Karpas-422 (cell line): ENCODE measurements around the gene SCN3B. TPM values are rescaled to one million over a fixed set of nuclear protein-coding genes. Genes with fewer than 3 reads are reported as not detected.

Experiments
- DNase-seq: peaks from one replicate; pipeline ENCODE4 v3.0.0-alpha.2; 2015
- H2AFZ ChIP-seq: fragments of 200-600 bp; sonication (generic); 2 replicates; pipeline ENCODE4 v1.6.1; 2014; ENCODE audit warnings: antibody characterized with exemption, low read length, mixed read lengths
- H3K27ac ChIP-seq: fragments of 200-600 bp; sonication (generic); 2 replicates; pipeline ENCODE4 v1.5.1; 2014; ENCODE audit warnings: mild to moderate bottlenecking, low read length, moderate library complexity
- H3K27me3 ChIP-seq: fragments of 200-600 bp; sonication (generic); 2 replicates; pipeline ENCODE4 v1.6.1; 2014; ENCODE audit warnings: low read length, mixed read lengths
- H3K36me3 ChIP-seq: fragments of 200-600 bp; sonication (generic); 2 replicates; pipeline ENCODE4 v1.6.1; 2014; ENCODE audit warnings: low read length, mixed read lengths; ENCODE audit not compliant: insufficient read depth
- H3K4me1 ChIP-seq: fragments of 200-600 bp; sonication (generic); 2 replicates; pipeline ENCODE4 v1.6.1; 2014; ENCODE audit warnings: mild to moderate bottlenecking, low read length, mixed read lengths
- H3K4me2 ChIP-seq: fragments of 200-600 bp; sonication (generic); 2 replicates; pipeline ENCODE4 v1.6.1; 2014; ENCODE audit warnings: low read length, low read depth, mild to moderate bottlenecking; ENCODE audit not compliant: poor library complexity, severe bottlenecking
- H3K4me3 ChIP-seq: fragments of 200-600 bp; sonication (generic); 2 replicates; pipeline ENCODE4 v1.5.1; 2014; ENCODE audit warnings: mild to moderate bottlenecking, antibody characterized with exemption, low read length, mixed read lengths
- H3K79me2 ChIP-seq: fragments of 200-600 bp; sonication (generic); 2 replicates; pipeline ENCODE4 v1.6.1; 2014; ENCODE audit warnings: mild to moderate bottlenecking, low read length, mixed read lengths
- H3K9ac ChIP-seq: fragments of 200-600 bp; sonication (generic); 2 replicates; pipeline ENCODE4 v1.6.0; 2014; ENCODE audit warnings: low read length
- H3K9me2 ChIP-seq: fragments of 200-600 bp; sonication (generic), shearing (Covaris generic); replicated peaks from 2 replicates; pipeline ENCODE4 v1.6.0; 2014; ENCODE audit warnings: mild to moderate bottlenecking, low read length, moderate library complexity; ENCODE audit not compliant: insufficient read depth
- H3K9me3 ChIP-seq: fragments of 300-700, 200-600 bp; sonication (generic); 2 replicates; pipeline ENCODE4 v1.6.1; 2014; ENCODE audit warnings: low read length, mixed read lengths
- H4K20me1 ChIP-seq: fragments of 200-600 bp; sonication (generic); 2 replicates; pipeline ENCODE4 v1.6.1; 2014; ENCODE audit warnings: mild to moderate bottlenecking, antibody characterized with exemption, low read length, low read depth; ENCODE audit not compliant: insufficient read depth
- total RNA-seq: library from RNA; depleted of rRNA; stranded (reverse); fragments of >200 nt; shearing (Covaris generic); gene quantifications from 2 replicates; pipeline ENCODE4 v1.2.3, GENCODE V29; 2014; ENCODE audit warnings: low replicate concordance

The SCN3B gene
- total RNA-seq, 1 experiment from 2014 or later = not detected

DNA sequence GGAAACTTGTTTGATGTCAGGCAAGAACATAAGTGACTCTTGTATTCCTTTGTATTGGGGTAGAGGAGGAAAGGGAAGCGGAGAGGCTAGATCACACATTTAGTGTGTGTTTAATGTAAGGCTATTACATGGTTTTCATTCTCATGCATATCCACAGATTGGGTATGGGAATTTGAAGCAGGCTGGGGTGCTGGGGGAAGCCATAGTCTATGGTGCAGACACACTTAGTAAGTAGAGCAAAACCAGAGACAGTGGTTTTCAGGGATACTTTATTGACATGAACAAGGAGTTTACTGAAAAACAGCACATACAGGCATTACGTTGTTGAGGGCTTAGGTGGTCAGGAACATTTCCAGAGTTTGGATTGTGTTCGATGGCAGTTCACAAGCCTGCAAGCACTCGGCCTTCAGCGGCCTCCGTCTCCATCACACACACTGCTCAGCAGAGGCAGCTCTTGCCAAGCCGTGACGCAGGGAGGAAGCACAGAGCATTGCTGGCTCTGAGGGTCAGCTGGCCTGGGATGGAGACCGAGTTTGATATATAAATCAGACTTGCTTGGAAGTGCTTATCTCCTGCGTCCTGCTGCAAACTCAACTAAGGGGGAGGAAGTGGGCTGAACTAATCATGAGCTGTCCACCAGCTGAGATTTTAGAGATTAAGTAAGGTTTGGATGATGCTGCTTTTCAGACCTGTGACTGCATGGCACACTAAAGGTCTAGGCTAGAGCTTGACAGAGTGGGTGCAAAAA is 25.3 kb downstream of the SCN3B start:
- no peak overlapping the region for H2AFZ ChIP-seq
- peaks cover 8% of the 10 kb centered on the region; the same call in 1 of the 2 replicates for H3K36me3 ChIP-seq
- no peak overlapping the region for H3K4me3 ChIP-seq
- no peaks in the 10 kb centered on the region for H4K20me1 ChIP-seq
- no peak overlapping the region for H3K9ac ChIP-seq
- no peaks in the 10 kb centered on the region for H3K9me2 ChIP-seq
- no peak overlapping the region for H3K4me2 ChIP-seq
- DNase-seq = no peak
- H3K4me1 ChIP-seq = no peaks in the 10 kb centered on the region
- H3K27ac ChIP-seq = no peak overlapping the region
- no peaks in the 10 kb centered on the region for H3K27me3 ChIP-seq
- no peaks in the 10 kb centered on the region for H3K9me3 ChIP-seq
- no peaks in the 10 kb centered on the region for H3K79me2 ChIP-seq

- Histone ChIP-seq H2AFZ (no peak overlapping the region), H3K27me3 (no peaks in the 10 kb centered on the region), H3K4me2 (no peak overlapping the region), H3K79me2 (no peaks in the 10 kb centered on the region), H3K9me3 (no peaks in the 10 kb centered on the region), H3K27ac (no peak overlapping the region), H3K4me3 (no peak overlapping the region), H4K20me1 (no peaks in the 10 kb centered on the region), H3K9ac (no peak overlapping the region), H3K36me3 (peaks cover 20% of the 10 kb centered on the region; the same call in 1 of the 2 replicates), H3K9me2 (no peaks in the 10 kb centered on the region), H3K4me1 (no peaks in the 10 kb centered on the region)
- no peak for DNase-seq
Observed at GRCh38 chr11:123624974-123625373, 29.4 kb downstream of the SCN3B start.

DNA sequence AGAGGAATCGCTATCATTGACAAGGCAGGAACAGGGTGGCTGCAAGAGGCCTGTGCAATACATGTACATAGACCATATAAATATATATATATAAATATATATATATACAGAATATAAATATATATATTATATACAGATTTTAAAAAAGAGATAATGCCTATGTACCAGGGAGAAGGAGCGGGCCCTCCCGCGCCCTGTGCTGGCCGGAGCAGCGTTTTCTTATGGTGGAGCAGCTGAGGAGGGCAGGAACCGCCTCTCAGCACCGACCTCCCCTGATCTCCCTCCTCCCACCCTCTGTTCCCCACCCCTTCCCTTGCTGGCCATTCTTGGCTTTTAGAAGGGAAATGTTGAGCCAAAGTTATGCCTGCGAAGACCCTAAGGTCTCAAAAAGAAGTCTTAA is 31.8 kb downstream of the SCN3B start:
- Histone ChIP-seq H3K9ac (no peak overlapping the region), H3K27me3 (no peaks in the 10 kb centered on the region), H3K9me2 (no peaks in the 10 kb centered on the region), H3K9me3 (no peaks in the 10 kb centered on the region), H3K4me2 (no peak overlapping the region), H2AFZ (no peak overlapping the region), H3K27ac (no peak overlapping the region), H3K4me3 (no peak overlapping the region), H3K36me3 (peaks cover 34% of the 10 kb centered on the region; the same call in 1 of the 2 replicates), H3K79me2 (no peaks in the 10 kb centered on the region), H3K4me1 (no peaks in the 10 kb centered on the region), H4K20me1 (no peaks in the 10 kb centered on the region)
- DNase-seq = no peak

DNA sequence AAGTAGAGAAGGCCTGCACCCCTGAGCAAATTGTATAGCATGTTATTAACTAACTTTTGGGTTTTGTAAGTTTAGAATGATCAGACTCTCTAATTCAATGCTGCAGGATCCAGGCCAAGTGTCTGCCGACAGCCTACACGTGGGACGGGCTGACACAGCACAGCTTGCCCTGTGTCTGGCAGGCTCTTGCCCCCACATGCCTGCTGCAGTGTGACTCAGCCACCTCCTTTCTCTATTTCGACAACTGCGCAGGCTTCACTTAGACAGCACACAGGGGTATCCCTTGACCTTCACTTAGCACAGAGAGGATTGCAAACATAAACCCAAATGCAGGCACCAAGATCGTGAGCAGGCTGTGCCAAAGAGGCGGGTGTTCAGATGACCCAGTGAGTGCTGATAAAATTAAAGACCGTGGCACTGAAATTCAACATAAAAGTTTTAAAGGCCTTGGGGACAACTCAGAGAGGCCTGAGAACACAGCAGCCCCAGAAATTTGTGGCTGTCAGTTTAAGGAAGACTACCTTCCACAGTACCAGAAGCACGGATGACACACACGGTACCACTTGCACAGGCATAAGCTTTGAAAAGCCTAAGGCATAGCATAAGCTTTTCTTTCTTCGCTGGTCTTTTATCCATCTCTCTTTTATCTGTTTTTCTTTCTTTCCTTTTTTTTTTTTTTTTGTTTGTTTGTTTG is 37.8 kb downstream of the SCN3B start:
- DNase-seq = no peak
- H3K9me3 ChIP-seq = no peaks in the 10 kb centered on the region
- no peak overlapping the region for H2AFZ ChIP-seq
- H3K9ac ChIP-seq = no peak overlapping the region
- H3K4me3 ChIP-seq = no peak overlapping the region
- no peaks in the 10 kb centered on the region for H3K79me2 ChIP-seq
- peaks cover 46% of the 10 kb centered on the region for H3K36me3 ChIP-seq
- no peaks in the 10 kb centered on the region for H3K27me3 ChIP-seq
- H3K4me2 ChIP-seq = no peak overlapping the region
- H3K4me1 ChIP-seq = no peaks in the 10 kb centered on the region
- no peaks in the 10 kb centered on the region for H4K20me1 ChIP-seq
- H3K27ac ChIP-seq = no peak overlapping the region
- H3K9me2 ChIP-seq = no peaks in the 10 kb centered on the region

DNA sequence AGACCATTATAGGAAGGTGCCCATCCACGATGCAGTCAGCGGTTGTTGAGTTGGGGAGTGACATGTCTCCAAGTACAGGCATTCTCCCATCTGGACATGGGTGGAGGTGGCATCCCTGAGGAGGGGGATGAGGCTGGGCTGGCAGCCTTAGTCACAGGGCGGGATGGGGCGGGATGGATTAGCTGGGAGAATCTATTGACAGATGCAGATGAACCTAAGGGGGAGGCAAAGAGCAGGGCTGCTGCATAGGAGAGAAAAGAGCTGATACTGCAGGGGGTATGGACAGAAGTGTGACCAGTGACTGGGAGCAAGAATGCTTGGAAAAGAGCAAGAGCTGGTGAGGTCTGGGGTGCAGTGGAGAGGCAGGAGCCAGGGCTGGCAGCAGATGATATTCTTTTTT is 42.7 kb downstream of the SCN3B start:
- Histone ChIP-seq H2AFZ (no peak overlapping the region), H3K36me3 (peaks cover 58% of the 10 kb centered on the region), H4K20me1 (no peaks in the 10 kb centered on the region), H3K27me3 (no peaks in the 10 kb centered on the region), H3K4me3 (no peak overlapping the region), H3K79me2 (no peaks in the 10 kb centered on the region), H3K9me2 (no peaks in the 10 kb centered on the region), H3K27ac (no peak overlapping the region), H3K4me1 (no peaks in the 10 kb centered on the region), H3K9me3 (no peaks in the 10 kb centered on the region), H3K4me2 (no peak overlapping the region), H3K9ac (no peak overlapping the region)
- no peak for DNase-seq

- Histone ChIP-seq H3K9ac (no peak overlapping the region), H3K4me2 (no peak overlapping the region), H3K79me2 (no peaks in the 10 kb centered on the region), H3K9me2 (no peaks in the 10 kb centered on the region), H3K27me3 (no peaks in the 10 kb centered on the region), H4K20me1 (no peaks in the 10 kb centered on the region), H3K36me3 (peaks cover 57% of the 10 kb centered on the region), H3K4me3 (no peak overlapping the region), H3K4me1 (no peaks in the 10 kb centered on the region), H3K27ac (no peak overlapping the region), H3K9me3 (no peaks in the 10 kb centered on the region), H2AFZ (no peak overlapping the region)
- DNase-seq = no peak
Observed at GRCh38 chr11:123608945-123609344, 45.5 kb downstream of the SCN3B start.

- Histone ChIP-seq H2AFZ (no peak overlapping the region), H3K27me3 (no peaks in the 10 kb centered on the region), H3K9me3 (no peaks in the 10 kb centered on the region)
Observed at GRCh38 chr11:123608371-123608770, 46.1 kb downstream of the SCN3B start.

DNA sequence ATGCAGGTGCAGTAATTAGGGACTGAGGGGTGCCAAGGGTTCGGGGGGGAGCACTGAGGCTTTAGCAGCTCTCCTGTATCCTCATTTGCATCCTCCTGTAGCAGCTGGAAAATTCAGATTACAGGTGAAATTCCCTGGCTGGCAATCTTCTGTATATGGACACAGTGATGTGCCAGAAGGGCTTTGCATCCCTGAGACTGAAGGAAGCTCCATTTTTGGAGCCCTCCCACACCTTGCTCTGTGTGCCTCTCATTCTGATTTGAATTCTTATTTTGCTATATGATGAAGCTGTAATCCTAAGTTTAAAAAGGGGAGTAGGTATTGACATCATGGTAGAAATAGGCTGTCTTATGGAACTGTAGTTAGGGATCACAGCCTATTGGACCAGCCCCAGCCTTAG is 46.6 kb downstream of the SCN3B start:
- no peak overlapping the region for H2AFZ ChIP-seq
- DNase-seq = no peak
- no peaks in the 10 kb centered on the region for H3K9me2 ChIP-seq
- H3K4me1 ChIP-seq = no peaks in the 10 kb centered on the region
- no peak overlapping the region for H3K4me2 ChIP-seq
- H3K4me3 ChIP-seq = no peak overlapping the region
- H3K9me3 ChIP-seq = no peaks in the 10 kb centered on the region
- H3K36me3 ChIP-seq = peaks cover 54% of the 10 kb centered on the region
- no peak overlapping the region for H3K27ac ChIP-seq
- no peaks in the 10 kb centered on the region for H3K27me3 ChIP-seq
- no peaks in the 10 kb centered on the region for H3K79me2 ChIP-seq
- no peak overlapping the region for H3K9ac ChIP-seq
- no peaks in the 10 kb centered on the region for H4K20me1 ChIP-seq

More at GRCh38 chr11:123608371-123608770, 46.1 kb downstream of the SCN3B start:
- Histone ChIP-seq H3K9ac (no peak overlapping the region), H3K36me3 (peaks cover 55% of the 10 kb centered on the region), H3K9me2 (no peaks in the 10 kb centered on the region), H3K4me3 (no peak overlapping the region), H3K79me2 (no peaks in the 10 kb centered on the region), H3K4me2 (no peak overlapping the region), H3K27ac (no peak overlapping the region), H4K20me1 (no peaks in the 10 kb centered on the region), H3K4me1 (no peaks in the 10 kb centered on the region)
- DNase-seq = no peak
